Prostate gland (tissue), 2 donors: Measurements from ENCODE around the gene GNAS. TPM values are rescaled to one million over a fixed set of nuclear protein-coding genes. Genes with fewer than 3 reads are reported as not detected.

Source experiments
- DNase-seq: peaks from one replicate; pipeline ENCODE4 v3.0.0-alpha.2; 2019; ENCODE audit warnings: low spot score
- H3K27ac ChIP-seq, 2 donors: fragments of 200-600 bp; sonication (generic); 2 replicates each; pipeline ENCODE4 v1.5.1; 2017 to 2019
- H3K27me3 ChIP-seq: fragments of 200-600 bp; sonication (generic); replicated peaks from 2 replicates; pipeline ENCODE4 v1.5.1; 2019; ENCODE audit not compliant: insufficient read depth
- H3K36me3 ChIP-seq, 2 donors: fragments of 200-600 bp; sonication (generic); 1 replicate in 1 of 2; 2 replicates in 1 of 2; pipeline versions ENCODE4 v1.5.1 to v1.8.1; 2017 to 2019
- H3K4me1 ChIP-seq: fragments of 200-600 bp; sonication (generic); replicated peaks from 2 replicates; pipeline ENCODE4 v1.5.1; 2019
- H3K4me3 ChIP-seq, 2 donors: fragments of 200-600 bp; sonication (generic); 2 replicates each; pipeline ENCODE4 v1.5.1; 2017 to 2019
- H3K9me3 ChIP-seq: fragments of 200-600 bp; sonication (generic); 2 replicates; pipeline ENCODE4 v1.5.1; 2017
- POLR2A ChIP-seq: fragments of 450-650 bp; IDR thresholded peaks from one replicate; pipeline ENCODE4 v1.6.1; 2016; ENCODE audit warnings: antibody characterized with exemption, mild to moderate bottlenecking
- POLR2AphosphoS5 ChIP-seq: sonication (generic); formaldehyde crosslinking; IDR thresholded peaks from one replicate; pipeline ENCODE4 v1.6.1; 2017; ENCODE audit warnings: antibody characterized with exemption
- WGBS: methylation state at CpG from one replicate; pipeline ENCODE4 v1.1.5; 2018; 5-methylcytosine and 5-hydroxymethylcytosine counted together
- intact Hi-C: fragments of 100-400 bp; cut with DNase I; formaldehyde crosslinking; loops from one replicate; pipeline ENCODE4 v1.14.2; 2022
- total RNA-seq, 2 donors: library from RNA; depleted of rRNA; stranded (reverse); fragments of >200 nt; gene quantifications; one replicate each; pipeline ENCODE4 v1.1.0, GENCODE V29; 2016
- TF ChIP-seq, protein P1 (sequence below), 4 experiments: fragments of 200-600 bp in 2 of 4; fragments of 450-650 bp in 2 of 4; sonication (generic) in 2 of 4; IDR thresholded peaks; 1 replicate in 3 of 4; 2 replicates in 1 of 4; pipeline ENCODE4 v1.5.1; 2016 to 2019; ENCODE audit warnings: antibody characterized with exemption in 4 of 4, mild to moderate bottlenecking in 2 of 4, moderate library complexity in 2 of 4

GNAS gene
- total RNA-seq, 2 donors from 2014 or later, result 644 to 900 TPM

DNA sequence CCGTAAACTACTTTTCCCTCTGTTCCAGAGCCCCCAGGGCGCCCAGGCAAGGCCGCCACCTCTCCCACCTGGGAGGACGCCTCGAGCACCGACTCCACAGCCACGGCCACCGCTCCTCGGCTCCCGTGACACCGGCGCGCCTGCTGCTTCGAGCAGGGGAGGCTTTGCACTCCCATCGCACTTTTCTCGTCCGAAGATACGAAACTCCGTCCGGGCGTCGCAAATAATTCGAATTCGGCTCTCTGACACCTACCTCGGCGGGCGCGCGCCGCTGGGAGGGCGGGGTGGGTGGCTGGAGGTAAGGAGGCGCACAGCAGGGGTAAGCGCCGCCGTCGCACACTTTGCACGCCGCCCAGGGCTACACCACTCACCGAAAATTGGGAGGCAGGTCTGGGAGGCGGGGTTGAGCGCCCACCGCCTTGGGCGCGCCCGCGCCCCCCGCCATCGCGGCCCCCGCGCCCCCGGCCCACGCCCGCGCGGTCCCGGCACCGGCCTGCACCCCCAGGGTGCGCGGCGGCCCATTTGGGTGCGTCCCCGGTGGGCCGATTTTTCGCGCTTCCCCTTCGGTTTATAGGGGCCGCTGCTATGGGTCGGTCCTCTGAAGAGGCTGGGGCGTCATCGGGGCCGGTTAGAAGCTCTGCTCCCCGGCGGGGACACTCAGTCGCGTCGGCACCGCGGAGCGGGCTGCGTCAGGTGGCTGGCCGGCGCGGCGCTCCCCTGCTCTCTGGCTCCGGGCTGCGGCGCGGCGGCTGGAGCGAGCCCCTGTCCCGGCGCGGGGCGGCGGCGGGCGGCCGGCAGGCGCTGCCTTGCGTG is 36.2 kb downstream of the GNAS start:
- H3K9me3 ChIP-seq, result no peaks in the 10 kb centered on the region
- 50% methylated on average over 101 of the region's 101 CpGs for WGBS
- H3K27ac ChIP-seq, result peak overlapping the region; percentile 98 to 100
- peak; percentile 77 for DNase-seq
- H3K4me3 ChIP-seq, result peak overlapping the region; percentile 69 to 81
- H3K4me1 ChIP-seq, result no peaks in the 10 kb centered on the region
- TF ChIP-seq POLR2AphosphoS5, result peak; percentile 69
- TF ChIP-seq, protein P1, sequence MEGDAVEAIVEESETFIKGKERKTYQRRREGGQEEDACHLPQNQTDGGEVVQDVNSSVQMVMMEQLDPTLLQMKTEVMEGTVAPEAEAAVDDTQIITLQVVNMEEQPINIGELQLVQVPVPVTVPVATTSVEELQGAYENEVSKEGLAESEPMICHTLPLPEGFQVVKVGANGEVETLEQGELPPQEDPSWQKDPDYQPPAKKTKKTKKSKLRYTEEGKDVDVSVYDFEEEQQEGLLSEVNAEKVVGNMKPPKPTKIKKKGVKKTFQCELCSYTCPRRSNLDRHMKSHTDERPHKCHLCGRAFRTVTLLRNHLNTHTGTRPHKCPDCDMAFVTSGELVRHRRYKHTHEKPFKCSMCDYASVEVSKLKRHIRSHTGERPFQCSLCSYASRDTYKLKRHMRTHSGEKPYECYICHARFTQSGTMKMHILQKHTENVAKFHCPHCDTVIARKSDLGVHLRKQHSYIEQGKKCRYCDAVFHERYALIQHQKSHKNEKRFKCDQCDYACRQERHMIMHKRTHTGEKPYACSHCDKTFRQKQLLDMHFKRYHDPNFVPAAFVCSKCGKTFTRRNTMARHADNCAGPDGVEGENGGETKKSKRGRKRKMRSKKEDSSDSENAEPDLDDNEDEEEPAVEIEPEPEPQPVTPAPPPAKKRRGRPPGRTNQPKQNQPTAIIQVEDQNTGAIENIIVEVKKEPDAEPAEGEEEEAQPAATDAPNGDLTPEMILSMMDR (IDR thresholded peaks at IDR 0.05), result no peak
- peak; percentile 87 for TF ChIP-seq POLR2A
- H3K27me3 ChIP-seq, result no peaks in the 10 kb centered on the region
- H3K36me3 ChIP-seq, result no peaks in the 10 kb centered on the region
- intact Hi-C loops, result no loop called here

DNA sequence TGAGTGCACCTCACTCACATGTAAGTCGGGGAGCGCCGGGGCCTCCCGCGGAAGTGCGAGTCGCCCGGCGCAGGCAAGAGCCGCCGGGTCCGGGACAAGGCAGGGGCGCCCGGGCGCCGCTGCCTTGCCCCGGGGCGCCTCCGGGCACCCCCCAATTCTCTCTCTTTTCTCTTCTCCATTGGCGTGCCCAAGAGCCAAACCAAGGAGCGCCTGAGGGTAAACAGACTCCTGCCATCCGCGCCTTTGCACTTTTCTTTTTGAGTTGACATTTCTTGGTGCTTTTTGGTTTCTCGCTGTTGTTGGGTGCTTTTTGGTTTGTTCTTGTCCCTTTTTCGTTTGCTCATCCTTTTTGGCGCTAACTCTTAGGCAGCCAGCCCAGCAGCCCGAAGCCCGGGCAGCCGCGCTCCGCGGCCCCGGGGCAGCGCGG is 36.8 kb downstream of the GNAS start:
- intact Hi-C loops, result no loop called here
- no peaks in the 10 kb centered on the region for H3K36me3 ChIP-seq
- WGBS, result 75% methylated on average over 28 of the region's 35 CpGs

DNA sequence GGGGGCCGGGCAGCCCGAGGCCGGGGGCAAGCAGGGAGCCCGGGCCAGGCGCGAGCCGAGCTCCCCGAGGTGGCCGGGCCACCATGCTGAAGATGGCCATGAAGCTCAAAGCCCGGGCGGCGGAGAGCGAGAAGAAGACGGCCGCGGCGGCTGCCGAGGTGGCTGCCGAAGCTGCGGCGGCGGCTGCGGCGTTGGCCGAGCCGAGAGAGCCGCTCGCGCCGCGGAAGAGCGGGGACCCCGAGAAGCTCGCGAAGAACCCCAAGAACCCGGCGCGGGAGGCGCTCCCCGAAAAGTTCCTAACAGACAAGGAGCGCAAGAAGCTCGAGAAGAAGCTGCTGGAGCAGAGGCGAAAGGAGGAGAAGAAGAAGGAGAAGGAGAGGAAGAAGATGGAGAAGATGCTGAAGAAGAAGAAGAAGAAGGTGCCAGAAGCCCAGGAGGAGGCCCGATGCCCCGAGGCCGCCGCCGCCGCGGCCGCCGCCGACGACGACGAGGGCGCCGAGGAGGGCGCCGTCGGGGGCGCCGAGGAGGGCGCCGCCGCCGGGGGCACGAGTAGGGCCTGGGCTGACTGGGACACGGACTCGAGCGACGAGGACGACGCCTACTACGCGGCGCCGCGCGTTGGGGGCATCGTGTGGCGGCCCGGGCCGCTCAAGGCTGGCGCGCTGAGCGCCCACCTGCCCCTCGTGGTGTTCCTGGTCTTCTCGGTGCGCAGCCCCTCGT is 37.4 kb downstream of the GNAS start:
- intact Hi-C loops, result loop anchor here (2.0 to 5.0 kb wide), 2 partner anchors 91 to 142 kb away; partner anchors contain the start of genes ATP5F1E and NELFCD
- Histone ChIP-seq H3K4me1 (peaks cover 5% of the 10 kb centered on the region), H3K4me3 (peak overlapping the region; percentile 69 to 81), H3K36me3 (no peaks in the 10 kb centered on the region), H3K9me3 (no peaks in the 10 kb centered on the region), H3K27ac (peak overlapping the region; percentile 98 to 100), H3K27me3 (no peaks in the 10 kb centered on the region)
- no peak for DNase-seq
- whole genome bisulfite sequencing, result 50% methylated on average over 68 of the region's 91 CpGs
- no peak for TF ChIP-seq POLR2AphosphoS5
- TF ChIP-seq POLR2A, result no peak
- TF ChIP-seq, protein P1 (IDR thresholded peaks at IDR 0.05), result no peak

More for the DNA sequence above, 36.8 kb downstream of the GNAS start:
- H3K27me3 ChIP-seq, result no peaks in the 10 kb centered on the region
- H3K4me3 ChIP-seq, result peak overlapping the region; percentile 69 to 81
- TF ChIP-seq POLR2AphosphoS5 (no peak), POLR2A (no peak)
- TF ChIP-seq, protein P1 (IDR thresholded peaks at IDR 0.05), result no peak
- DNase-seq, result no peak
- no peaks in the 10 kb centered on the region for H3K9me3 ChIP-seq
- H3K27ac ChIP-seq, result peak overlapping the region; percentile 98 to 100
- H3K4me1 ChIP-seq, result peaks cover 5% of the 10 kb centered on the region

DNA sequence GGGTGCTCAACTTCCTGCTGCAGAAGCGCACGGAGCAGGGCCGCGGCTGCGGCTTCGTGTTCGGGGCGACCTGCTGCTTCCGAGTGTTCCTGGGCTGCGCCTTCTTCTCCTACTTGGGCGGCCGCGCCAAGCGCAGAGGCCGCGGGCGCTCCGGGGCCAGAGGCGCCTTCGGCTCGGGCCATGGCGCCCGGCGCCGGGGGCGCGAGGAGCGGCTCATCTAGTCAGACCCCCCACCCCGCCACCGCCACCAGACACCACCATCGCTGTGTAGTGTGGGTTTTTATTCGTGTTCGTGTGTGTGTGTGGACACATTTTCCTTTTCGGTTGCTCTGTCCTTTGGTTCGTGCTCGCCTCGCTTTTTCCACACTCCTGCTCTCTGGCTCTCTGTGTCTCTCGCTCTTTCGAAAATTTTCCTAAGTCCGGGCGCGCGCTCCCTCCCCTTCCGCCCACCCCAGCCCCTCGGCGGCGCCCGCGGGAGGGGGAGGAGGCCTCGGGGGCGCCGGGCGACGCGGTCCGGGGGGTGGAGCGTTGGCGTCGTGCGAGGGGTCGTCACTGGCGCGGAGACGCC is 38.1 kb downstream of the GNAS start:
- DNase-seq, result peak; percentile 58
- peak; percentile 35 for TF ChIP-seq POLR2AphosphoS5
- TF ChIP-seq, protein P1 (IDR thresholded peaks at IDR 0.05), result no peak
- peak; percentile 45 for TF ChIP-seq POLR2A
- H3K27me3 ChIP-seq, result no peaks in the 10 kb centered on the region
- peak overlapping the region; percentile 69 to 81 for H3K4me3 ChIP-seq
- no peaks in the 10 kb centered on the region for H3K36me3 ChIP-seq
- peak overlapping the region; percentile 98 to 100 for H3K27ac ChIP-seq
- H3K9me3 ChIP-seq, result no peaks in the 10 kb centered on the region
- intact Hi-C loops, result loop anchor here (2.0 to 5.0 kb wide), 2 partner anchors 90 to 142 kb away; partner anchors contain the start of genes ATP5F1E and NELFCD
- WGBS, result under 1% methylated on average over 54 of the region's 64 CpGs
- H3K4me1 ChIP-seq, result peaks cover 10% of the 10 kb centered on the region
